CD1c-positive myeloid dendritic cell (primary cell): ENCODE measurements around the gene LIG3.
"Not testable (repeated sequence)": the region's sequence is repeated elsewhere in the genome, so short reads cannot be mapped to it uniquely, and the experiment has no call there.

Source experiments
- DNase-seq: peaks from one replicate; pipeline ENCODE4 v3.0.0-alpha.2; 2016; ENCODE audit errors: extremely low spot score

The LIG3 gene

GRCh38 chr17:34999456-34999855 is 19.1 kb downstream of the LIG3 start:
- no peak for DNase-seq

DNA sequence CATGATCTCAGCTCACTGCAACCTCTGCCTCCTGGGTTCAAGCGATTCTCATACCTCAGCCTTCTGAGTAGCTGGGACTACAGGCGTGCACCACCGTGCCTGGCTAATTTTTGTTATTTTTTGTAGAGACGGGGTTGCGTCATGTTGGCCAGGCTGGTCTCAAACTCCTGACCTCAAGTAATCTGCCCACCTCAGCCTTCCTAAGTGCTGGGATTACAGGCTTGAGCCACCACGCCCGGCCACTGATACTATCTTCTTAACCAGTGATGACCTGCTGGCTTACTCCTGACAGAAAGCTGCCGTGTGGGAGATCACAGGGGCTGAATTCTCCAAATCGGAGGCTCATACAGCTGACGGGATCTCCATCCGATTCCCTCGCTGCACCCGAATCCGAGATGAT is 20.7 kb downstream of the LIG3 start:
- DNase-seq: not testable (repeated sequence)

DNA sequence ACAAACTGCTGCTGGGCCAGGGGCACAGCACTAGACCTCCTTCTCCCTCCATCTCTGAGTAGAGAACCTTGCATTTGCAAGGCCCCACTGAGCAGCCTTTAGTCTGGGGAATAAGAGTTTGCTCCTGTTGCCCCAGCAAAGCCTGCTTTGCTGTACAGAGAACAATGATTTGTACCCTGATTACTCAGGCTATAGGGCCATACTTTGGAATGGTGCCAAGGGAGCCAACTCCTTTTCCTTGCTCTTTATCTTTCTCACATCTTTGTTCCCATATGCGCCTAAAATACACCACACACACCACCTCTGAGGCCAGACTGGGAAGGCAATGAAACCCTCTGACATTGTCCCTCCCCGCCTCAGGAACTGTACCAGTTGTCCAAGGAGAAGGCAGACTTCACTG is 21.2 kb downstream of the LIG3 start:
- no peak for DNase-seq

DNA sequence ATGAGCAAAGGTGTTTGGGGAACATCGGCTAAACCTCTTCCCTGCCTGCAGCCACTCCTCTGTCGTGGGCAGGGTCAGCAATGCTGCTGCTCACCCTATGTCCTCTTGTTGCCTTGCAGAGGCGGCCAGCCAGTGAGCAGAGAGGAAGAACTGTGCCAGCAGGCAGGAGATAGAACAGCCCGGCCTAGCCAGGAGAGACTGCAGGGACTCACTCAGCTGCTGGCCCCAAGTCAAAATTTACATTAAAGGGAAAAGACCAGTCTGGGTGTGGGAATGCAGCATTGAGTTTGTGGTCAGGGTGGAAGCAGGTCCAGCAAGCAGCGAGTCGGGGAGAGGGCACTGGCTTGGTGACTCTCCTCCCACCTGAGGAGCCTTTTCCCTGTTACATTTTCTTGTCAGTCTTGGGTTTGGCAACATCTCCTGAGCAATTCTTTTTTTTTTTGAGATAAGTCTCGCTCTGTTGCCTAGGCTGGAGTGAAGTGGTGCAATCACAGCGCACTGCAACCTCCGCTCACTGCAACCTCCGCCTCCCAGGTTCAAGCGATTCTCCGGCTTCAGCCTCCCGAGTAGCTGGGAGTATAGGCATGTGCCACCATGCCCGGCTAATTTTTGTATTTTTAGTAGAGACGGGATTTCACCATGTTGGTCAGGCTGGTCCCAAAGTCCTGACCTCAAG is 22.7 kb downstream of the LIG3 start:
- no peak for DNase-seq

DNA sequence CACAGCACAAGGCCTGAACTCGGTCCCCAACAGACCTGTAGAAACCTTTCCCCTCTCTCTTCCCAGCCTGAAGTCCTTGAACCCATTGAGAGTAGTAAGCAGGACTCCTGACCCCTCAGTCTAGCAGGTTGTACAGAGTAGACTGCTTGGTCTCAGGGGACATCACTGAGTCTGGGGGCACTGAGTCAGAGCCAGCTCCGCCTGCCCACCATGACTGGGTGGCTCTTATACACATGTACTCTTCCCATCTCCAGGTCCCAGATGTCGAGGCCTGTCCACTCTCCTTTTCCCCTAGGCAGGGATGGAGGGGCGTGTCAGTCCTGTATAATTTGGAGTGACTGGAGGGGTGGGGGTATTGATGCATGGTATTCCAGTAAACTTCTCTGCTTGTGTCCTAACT is 23.5 kb downstream of the LIG3 start:
- DNase-seq: no peak

GRCh38 chr17:35006345-35006744 is 26.0 kb downstream of the LIG3 start:
- no peak for DNase-seq

DNA sequence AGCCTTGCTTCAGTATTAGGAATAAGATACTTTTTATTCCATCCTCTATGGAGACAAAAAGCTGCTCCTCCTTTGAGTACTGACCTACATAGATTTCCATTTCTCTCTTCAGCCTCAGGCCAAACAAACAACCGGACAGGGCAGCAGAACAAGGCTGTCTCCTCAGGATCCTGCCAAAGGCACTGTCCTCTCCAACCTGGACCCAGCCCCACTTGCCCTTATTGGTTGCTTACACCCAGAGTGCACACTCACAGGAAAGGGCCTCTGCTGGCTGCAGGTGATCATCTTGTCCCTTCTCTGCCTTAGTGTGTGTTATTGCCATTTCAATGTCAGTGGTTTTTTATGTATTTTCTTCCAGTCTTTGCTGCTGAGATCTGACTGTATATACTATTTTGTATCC is 26.6 kb downstream of the LIG3 start:
- no peak for DNase-seq

- DNase-seq: no peak
Measured at GRCh38 chr17:35010093-35010492, 29.8 kb downstream of the LIG3 start.

DNA sequence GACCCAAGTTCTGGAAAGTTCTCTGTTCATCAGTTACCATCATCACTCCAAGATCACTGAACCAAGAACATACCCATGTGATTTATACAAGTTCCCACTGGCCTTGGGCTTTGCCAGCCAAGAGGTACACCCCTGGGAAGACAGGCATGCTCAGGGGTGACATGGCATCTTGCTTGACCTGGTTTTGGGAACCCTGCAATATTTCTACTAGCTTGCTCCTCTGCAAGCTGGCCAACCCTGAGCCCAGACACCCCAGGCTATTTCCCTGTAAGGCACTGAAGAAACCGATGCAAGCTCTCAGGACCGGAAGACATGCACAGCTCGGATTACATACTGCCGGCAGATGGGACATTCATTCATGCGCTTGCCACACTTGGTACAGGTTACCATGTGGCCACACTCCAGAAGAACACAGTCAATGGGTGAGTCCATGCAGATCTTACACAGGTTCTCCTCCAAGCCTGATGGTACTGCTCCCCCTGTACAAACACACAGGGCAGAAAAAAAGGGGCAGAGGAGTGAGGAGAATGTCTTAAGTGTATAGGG is 31.4 kb downstream of the LIG3 start:
- DNase-seq: no peak

DNA sequence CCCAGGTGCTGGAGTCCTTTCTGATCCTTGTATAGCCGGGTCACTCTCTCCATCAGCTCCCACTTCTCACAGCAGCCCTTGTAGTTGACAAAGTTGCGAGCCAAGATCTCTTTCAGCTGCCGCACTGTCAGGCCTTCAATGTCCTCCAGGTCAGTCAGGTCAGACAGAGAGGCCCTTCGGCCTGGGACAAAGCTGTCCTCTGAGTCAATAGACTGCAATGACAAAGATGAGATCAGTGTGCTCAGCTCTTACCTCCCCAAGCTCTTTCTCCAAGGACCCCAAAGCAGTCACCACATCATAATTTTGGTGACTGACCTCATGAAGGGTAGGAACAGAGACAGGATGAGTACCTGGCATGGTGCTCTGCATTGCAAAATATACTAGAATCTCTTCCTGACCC is 36.1 kb downstream of the LIG3 start:
- DNase-seq: no peak

DNA sequence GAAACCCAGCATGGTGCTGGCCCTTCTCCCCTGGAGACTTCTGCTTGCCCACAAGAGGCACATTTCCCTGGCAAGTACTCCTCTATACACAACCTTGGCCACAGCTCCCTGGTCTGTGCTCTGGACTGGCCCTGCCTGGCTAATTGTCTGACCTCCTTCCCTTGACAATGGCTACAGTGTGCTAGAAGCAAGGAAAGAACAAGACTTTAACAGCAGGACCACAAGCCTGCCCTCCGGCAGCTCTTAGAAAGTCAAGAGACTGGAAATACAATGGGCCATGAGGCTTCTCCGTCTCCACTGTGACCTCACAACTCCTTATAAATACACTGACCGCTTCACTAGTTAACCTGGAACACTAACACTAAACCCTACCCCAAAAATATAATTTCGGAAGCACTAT is 36.7 kb downstream of the LIG3 start:
- no peak for DNase-seq

DNA sequence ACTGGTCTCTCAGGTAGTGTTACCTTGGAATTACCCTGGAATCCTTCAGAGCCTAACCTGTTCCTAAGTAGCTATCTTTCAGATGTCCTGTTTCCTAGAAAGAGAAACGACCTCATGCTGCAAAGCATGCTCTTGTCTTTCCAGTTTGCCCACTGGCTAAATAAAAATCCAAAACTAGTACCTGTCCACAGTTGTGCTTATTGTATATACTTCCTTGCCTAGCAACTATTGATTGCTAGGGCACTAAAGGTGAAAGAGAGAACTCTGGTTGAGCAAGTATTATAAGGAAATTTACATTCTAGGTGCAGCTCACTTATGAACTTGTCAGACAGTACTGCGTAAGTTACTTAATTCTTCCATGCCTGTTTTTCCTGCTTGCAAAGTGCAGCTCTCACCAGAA is 38.5 kb downstream of the LIG3 start:
- no peak for DNase-seq

DNA sequence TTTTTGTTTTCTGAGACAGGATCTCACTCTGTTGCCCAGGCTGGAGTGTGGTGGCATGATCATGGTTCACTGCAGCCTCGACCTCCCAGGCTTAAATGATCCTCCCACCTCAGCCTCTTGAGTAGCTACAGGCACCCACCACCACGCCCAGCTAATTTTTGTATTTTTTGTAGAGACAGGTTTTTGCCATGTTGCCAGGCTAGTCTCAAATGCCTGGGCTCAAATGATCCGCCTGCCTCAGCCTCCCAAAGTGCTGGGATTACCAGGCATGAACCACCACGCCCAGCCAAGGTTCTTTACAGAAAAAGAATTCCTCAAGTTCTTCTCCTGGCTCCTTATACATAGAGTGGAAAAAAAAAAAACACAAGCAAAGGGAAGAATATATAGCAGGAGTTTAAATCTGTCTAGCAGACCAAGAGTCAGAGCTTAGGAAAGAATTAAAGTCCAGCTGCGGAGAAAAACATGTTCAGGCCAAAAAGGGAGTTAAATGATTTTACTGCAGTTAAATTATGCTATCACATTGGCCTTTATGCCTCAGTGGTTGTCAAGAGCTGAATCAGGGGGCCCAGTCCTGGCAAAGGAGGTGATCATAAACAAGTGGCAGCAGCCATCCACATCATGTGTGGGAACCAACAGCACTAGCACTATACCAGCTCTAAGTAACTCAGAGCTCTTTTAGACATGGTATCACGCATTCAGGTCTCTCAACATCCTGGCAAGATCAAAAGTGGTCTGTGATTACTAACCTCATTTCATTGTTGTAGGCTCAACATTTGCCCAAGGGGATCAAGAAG is 39.3 kb downstream of the LIG3 start:
- DNase-seq: no peak

GRCh38 chr17:35021520-35022380 is 41.4 kb downstream of the LIG3 start:
- no peak for DNase-seq

DNA sequence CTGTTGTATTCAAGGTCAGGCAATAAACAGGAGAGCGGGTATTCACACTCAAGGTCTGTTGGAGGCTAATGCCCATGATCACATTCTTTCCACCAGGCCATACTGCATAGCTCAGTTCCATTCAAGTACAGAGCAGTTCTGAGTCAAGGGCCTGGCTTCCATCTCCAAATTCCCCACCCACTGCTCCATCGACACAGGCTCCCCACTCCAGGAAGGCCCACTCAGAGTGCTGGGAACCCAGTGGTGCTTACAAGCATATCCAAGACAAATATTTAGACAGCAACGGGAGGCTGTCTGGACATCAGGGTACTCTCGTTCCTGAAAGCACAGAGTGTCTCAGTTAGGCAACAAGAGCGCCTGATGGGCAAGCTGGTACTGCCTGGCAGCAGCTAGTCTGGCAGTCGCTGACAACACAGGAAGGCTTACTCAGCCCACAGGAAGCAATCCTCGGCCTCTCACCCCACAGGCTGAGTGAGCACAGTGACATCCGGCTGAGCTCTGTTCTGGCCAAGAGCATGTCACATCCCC is 42.3 kb downstream of the LIG3 start:
- peak; percentile 38 for DNase-seq

- DNase-seq: no peak
Measured at GRCh38 chr17:35023538-35023937, 43.2 kb downstream of the LIG3 start.

- no peak for DNase-seq
Measured at GRCh38 chr17:35025541-35025940, 45.2 kb downstream of the LIG3 start.

GRCh38 chr17:35028097-35028496 is 47.8 kb downstream of the LIG3 start:
- not testable (repeated sequence) for DNase-seq

- DNase-seq: peak; percentile 50
Measured at GRCh38 chr17:35028531-35029262, 48.4 kb downstream of the LIG3 start.

DNA sequence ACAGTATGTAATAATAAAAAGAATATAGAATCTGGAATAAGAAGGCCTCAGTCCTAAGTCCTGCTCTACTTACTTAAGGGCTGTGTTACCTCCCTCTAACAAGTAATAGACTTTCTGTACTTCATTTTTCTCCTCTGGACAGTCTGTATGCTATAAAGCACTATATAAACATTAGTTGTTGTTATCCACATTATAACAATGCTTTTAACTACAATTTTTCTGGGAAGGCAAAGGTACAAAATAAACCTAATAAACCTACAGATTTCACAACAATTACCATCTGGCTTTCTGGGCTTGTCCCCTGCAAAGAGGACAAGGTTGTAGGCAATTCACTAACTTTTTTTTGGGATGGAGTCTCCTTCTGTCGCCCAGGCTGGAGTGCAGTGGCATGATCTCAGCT is 50.5 kb downstream of the LIG3 start:
- DNase-seq: no peak

- DNase-seq: no peak
Measured at GRCh38 chr17:35038453-35038852, 58.1 kb downstream of the LIG3 start.
